HAP-1 (cell line): ENCODE results near the gene SPATA9.
"Not testable (repeated sequence)": the region's sequence is repeated elsewhere in the genome, so short reads cannot be mapped to it uniquely, and the experiment has no call there.

Source experiments
- DNase-seq, 2 experiments: peaks; one replicate each; pipeline ENCODE4 v3.0.0-alpha.2; 2016 to 2020; ENCODE audit warnings: low spot score in 2 of 2
- H3K27me3 ChIP-seq: fragments of 250-450 bp; sonication (Bioruptor Pico); 2 replicates; pipeline ENCODE4 v1.5.1; 2020; ENCODE audit warnings: low read depth, mild to moderate bottlenecking, moderate library complexity
- H3K36me3 ChIP-seq: fragments of 250-450 bp; sonication (Bioruptor Pico); replicated peaks from 2 replicates; pipeline ENCODE4 v1.5.1; 2020; ENCODE audit warnings: mild to moderate bottlenecking
- H3K4me1 ChIP-seq: fragments of 250-450 bp; sonication (Bioruptor Pico); 2 replicates; pipeline ENCODE4 v1.5.1; 2020; ENCODE audit warnings: mild to moderate bottlenecking
- H3K4me3 ChIP-seq: fragments of 250-450 bp; sonication (Bioruptor Pico); 2 replicates; pipeline ENCODE4 v1.5.1; 2020; ENCODE audit warnings: mild to moderate bottlenecking, moderate library complexity
- H3K9me3 ChIP-seq: fragments of 250-450 bp; sonication (Bioruptor Pico); 2 replicates; pipeline ENCODE4 v1.5.1; 2020; ENCODE audit warnings: mild to moderate bottlenecking, moderate library complexity
- in situ Hi-C: fragments of 300-500 bp; cut with MboI; formaldehyde crosslinking; loops from 3 replicates; pipeline ENCODE4 v1.14.3; 2020; ENCODE audit warnings: low sequenced_read_pairs, inconsistent platforms, mixed read lengths

The SPATA9 gene

DNA sequence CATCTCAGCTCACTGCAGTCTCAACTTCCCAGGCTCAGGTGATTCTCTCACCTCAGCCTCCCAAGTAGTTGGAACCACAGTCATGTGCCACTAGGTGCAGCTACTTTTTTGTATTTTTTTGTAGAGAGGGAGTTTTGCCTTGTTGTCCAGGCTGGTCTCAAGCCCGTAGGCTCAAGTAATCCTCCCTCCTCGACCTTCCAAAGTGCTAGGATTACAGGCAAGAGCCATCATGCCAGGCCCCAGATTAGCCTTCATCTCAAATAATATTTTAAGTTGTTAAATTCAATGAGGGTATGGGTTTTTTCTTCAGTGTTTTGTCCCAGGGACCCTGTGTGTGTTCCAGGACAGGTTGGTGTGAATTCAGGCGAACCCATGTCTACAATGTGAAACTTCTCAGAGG, 48.7 kb downstream of the SPATA9 start:
- in situ Hi-C loops, result loop anchor here (10.0 kb wide), 1 partner anchor 211 kb away; no protein-coding TSS in a partner anchor
- DNase-seq, result no peak
- no peaks in the 10 kb centered on the region for H3K36me3 ChIP-seq
- no peaks in the 10 kb centered on the region for H3K9me3 ChIP-seq
- no peaks in the 10 kb centered on the region for H3K4me1 ChIP-seq
- no peak overlapping the region for H3K4me3 ChIP-seq
- H3K27me3 ChIP-seq, result peaks cover 3% of the 10 kb centered on the region; the same call in 1 of the 2 replicates

DNA sequence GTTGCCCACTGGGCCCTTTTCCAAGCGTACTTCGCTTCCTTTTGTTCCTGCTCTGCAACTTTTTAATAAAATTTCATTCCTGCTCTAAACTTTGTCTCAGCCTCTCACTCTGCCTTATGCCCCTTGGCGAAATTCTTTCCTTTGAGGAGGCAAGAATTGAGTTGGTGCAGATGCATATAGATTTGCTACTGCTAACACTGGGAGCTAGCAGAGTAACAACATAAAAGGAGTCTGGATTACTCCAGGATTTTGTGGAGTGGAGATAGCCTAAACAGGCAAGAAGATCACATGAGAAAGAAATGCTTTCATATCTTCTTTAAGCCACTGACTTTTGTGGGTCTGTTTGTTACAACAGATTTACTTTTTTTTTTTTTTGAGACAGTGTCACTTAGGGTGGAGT, 49.1 kb downstream of the SPATA9 start:
- Histone ChIP-seq H3K27me3 (no peaks in the 10 kb centered on the region; the same call in 1 of the 2 replicates), H3K36me3 (no peaks in the 10 kb centered on the region), H3K9me3 (no peaks in the 10 kb centered on the region; the same call in 1 of the 2 replicates), H3K4me1 (no peaks in the 10 kb centered on the region), H3K4me3 (no peak overlapping the region)
- in situ Hi-C loops, result loop anchor here (10.0 kb wide), 1 partner anchor 211 kb away; no protein-coding TSS in a partner anchor
- no peak for DNase-seq

DNA sequence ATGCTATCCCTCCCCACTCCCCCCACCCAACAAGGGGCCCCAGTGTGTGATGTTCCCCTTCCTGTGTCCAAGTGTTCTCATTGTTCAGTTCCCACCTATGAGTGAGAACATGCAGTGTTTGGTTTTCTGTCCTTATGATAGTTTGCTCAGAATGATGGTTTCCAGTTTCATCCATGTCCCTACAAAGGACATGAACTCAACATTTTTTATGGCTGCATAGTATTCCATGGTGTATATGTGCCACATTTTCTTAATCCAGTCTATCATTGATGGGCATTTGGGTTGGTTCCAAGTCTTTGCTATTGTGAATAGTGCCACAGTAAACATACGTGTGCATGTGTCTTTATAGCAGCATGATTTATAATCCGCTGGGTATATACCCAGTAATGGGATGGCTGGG, 49.8 kb downstream of the SPATA9 start:
- not testable (repeated sequence) for H3K9me3 ChIP-seq, H3K27me3 ChIP-seq, DNase-seq, H3K36me3 ChIP-seq, H3K4me1 ChIP-seq, H3K4me3 ChIP-seq
- in situ Hi-C loops, result loop anchor here (10.0 kb wide), 1 partner anchor 212 kb away; no protein-coding TSS in a partner anchor

DNA sequence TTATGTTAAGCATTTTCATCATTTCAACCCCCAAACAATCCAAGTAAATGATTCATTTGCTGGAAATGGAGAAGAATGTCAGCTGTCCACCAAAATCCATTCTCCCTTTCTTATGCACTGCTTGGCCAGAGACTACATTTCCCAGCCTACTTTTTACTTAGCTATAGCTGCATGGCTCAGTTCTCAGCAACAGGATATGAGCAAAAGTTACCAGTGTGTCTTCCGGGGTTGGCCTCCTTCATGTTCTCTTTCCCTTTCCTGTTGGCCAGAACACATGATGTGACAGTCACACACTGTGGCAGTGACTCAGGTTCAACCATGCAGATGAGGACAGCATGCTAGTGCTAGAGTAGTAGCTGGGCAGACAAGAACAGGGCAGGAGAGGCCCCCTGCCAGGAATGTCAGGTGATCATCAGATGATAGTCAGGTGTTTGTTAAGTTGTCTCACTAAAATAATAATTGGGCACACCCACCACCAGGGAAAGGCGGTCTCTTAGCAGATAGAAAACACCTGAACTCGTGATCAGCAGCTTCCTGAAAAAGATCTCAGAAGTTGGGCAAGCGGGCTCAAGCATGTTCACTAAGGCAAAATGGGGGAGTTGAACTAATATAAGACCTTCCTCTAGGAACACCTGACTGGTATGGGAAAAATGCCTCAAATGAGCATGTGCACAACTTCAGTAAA, 50.7 kb downstream of the SPATA9 start:
- no peaks in the 10 kb centered on the region for H3K36me3 ChIP-seq
- no peaks in the 10 kb centered on the region; the same call in 1 of the 2 replicates for H3K9me3 ChIP-seq
- no peaks in the 10 kb centered on the region for H3K4me1 ChIP-seq
- H3K4me3 ChIP-seq, result no peak overlapping the region
- DNase-seq, result no peak
- in situ Hi-C loops, result loop anchor here (10.0 kb wide), 1 partner anchor 213 kb away; no protein-coding TSS in a partner anchor
- H3K27me3 ChIP-seq, result no peaks in the 10 kb centered on the region

DNA sequence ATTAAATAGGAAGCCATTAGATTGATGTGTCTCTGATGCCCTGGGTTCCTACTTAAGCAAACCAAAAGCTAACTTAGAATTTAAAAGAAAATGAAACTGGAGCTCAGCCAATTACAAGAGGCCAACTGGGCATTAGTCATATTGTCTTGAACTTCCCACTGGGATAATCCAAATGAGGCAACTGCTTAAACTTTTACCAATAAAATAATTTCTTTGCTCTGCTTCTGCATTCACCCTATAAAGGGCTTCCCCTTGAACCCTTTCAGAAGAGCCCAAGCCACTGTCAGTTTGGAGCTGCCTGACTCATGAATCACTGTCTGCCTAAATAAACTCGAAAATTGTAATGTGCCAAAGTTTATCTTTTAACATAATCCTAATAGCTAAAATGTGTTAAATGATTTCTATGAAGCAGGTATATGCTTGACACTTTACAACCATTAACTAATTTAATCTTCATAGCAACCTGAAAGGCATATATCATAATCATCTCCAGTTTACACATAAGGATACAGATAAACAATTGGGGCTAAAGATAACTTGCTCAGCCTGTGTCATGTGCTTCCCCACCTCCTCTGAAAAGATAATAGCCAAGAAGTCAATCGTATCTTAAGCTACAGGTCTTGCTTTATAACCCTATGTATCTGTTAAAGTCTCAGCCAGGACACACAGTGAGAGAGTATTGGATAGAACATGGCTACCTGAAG, 51.4 kb downstream of the SPATA9 start:
- no peak overlapping the region for H3K4me3 ChIP-seq
- in situ Hi-C loops, result loop anchor here (10.0 kb wide), 1 partner anchor 213 kb away; no protein-coding TSS in a partner anchor
- no peak for DNase-seq

DNA sequence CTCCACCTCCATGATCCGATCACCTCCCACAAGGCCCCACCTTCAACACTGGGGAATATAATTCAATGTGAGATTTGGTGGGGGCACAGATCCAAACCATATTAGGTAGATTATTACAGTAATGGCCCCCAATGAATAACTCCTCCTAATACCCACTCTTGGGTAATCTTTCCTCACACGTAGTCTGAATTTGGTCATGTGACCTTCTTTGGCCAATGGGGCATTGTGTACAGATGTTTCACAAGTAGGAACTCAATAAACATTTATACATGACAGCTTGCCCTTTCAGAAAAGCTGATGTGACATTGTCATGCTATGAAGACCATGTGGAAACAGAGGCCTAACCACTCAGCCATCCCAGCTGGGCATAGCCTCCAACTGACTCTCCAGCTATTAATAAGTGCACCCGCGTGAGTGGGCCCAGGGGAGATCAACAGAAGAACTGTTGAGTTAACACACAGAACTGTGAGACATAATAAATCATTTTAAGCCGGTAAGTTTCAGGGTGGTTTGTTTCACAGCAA, 52.3 kb downstream of the SPATA9 start:
- in situ Hi-C loops, result loop anchor here (10.0 kb wide), 1 partner anchor 214 kb away; no protein-coding TSS in a partner anchor
- Histone ChIP-seq H3K9me3 (no peaks in the 10 kb centered on the region; the same call in 1 of the 2 replicates), H3K27me3 (no peaks in the 10 kb centered on the region), H3K4me1 (no peaks in the 10 kb centered on the region), H3K4me3 (no peak overlapping the region), H3K36me3 (no peaks in the 10 kb centered on the region)
- DNase-seq, result no peak

More for the DNA sequence above, 51.4 kb downstream of the SPATA9 start:
- Histone ChIP-seq H3K27me3 (no peaks in the 10 kb centered on the region), H3K36me3 (no peaks in the 10 kb centered on the region), H3K4me1 (no peaks in the 10 kb centered on the region), H3K9me3 (no peaks in the 10 kb centered on the region; the same call in 1 of the 2 replicates)

DNA sequence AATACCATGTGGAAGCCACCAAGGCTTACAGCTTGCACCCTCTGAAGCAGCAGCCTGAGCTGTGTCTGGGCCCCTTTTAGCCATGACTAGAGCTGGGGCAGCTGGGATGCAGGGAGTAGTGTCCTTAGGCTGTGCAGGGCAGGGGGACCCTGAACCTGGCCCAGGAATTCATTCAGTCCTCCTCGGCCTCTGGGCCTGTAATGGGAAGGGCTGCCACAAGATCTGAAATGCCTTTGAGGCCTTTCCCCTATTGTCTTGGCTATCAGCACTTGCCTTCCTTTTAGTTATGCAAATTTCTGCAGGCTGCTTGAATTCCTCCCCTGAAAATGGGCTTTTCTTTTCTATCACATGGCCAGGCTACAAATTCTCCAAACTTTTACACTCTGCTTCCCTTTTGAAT, 53.9 kb downstream of the SPATA9 start:
- Histone ChIP-seq H3K4me1 (no peaks in the 10 kb centered on the region), H3K9me3 (no peaks in the 10 kb centered on the region; the same call in 1 of the 2 replicates), H3K27me3 (no peaks in the 10 kb centered on the region), H3K36me3 (no peaks in the 10 kb centered on the region), H3K4me3 (no peak overlapping the region)
- no peak for DNase-seq
- in situ Hi-C loops, result no loop called here

DNA sequence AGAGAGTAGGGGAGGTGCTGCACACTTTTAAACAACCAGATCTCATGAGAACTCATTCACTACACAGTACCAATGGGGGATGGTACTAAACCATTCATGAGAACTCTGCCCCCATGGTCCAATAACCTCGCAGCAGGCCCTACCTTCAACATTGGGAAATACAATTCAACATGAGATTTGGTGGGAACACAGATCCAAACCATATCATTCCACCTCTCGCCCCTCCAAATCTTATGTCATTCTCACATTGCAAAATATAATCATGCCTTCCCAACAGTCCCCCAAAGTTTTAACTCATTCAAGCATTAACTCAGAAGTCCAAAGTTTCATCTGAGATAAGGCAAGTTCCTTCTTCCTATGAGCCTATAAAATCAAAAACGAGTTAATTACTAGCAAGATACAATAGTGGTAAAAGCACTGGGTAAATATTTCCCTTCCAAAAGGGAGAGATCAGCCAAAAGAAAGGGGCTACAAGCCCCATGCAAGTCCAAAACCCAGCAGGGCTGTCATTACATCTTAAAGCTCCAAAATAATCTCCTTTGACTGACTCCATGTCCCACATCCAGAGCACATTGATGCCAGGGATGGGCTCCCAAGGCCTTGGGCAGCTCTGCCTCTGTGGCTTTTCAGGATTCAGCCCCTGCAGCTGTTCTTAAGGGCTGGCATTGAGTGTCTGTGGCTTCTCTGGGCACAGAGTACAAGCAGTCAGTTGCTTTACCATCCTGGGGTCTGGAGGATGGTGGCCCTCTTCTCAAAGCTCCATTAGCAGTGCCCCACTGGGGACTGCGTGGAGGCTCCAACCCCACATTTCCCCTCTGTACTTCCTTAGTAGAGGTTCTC, 54.6 kb downstream of the SPATA9 start:
- Histone ChIP-seq H3K9me3 (no peaks in the 10 kb centered on the region; the same call in 1 of the 2 replicates), H3K27me3 (no peaks in the 10 kb centered on the region), H3K36me3 (no peaks in the 10 kb centered on the region), H3K4me1 (no peaks in the 10 kb centered on the region), H3K4me3 (no peak overlapping the region)
- DNase-seq, result no peak
- in situ Hi-C loops, result no loop called here

DNA sequence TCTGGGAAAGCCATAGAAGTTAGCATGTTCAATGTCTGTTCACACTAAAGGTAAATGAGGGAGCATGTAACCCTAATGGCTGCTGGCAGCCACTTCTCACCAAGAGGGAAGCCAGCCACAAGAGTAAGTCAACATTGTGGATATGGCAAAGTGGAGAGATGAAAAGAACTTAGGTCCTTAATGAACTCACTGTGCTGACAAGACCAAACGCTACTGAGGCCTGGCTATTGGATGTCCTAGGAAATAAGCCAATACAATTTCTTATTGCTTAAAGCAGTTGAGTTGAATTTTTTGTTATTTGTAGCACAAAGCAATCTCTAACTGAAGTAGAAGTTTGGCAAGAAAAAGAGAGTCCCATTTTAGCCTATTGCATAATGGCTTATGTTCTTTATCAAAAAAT, 56.1 kb downstream of the SPATA9 start:
- Histone ChIP-seq H3K9me3 (no peaks in the 10 kb centered on the region; the same call in 1 of the 2 replicates), H3K4me3 (no peak overlapping the region), H3K27me3 (no peaks in the 10 kb centered on the region), H3K4me1 (no peaks in the 10 kb centered on the region), H3K36me3 (no peaks in the 10 kb centered on the region)
- no peak for DNase-seq
- in situ Hi-C loops, result no loop called here

DNA sequence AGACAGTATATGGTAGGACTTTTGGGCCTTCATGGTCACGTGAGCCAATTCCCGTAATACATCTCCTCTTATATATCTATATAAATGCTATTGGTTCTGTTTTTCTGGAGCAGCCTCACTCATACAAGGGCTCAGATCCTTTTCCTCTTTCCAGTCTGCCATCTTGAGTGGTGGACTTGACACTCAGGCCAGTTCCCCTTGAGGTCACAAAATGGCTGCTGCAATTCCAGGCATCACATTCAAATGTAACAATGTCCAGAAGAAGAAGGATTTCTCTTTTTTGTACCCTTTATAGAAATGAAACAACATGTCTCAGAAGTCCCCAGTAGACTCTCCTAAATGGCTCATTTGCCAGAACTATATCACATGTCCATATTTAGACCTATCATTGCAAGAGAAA, 58.4 kb downstream of the SPATA9 start:
- Histone ChIP-seq H3K4me3 (no peak overlapping the region), H3K9me3 (no peaks in the 10 kb centered on the region; the same call in 1 of the 2 replicates), H3K27me3 (no peaks in the 10 kb centered on the region), H3K36me3 (no peaks in the 10 kb centered on the region), H3K4me1 (no peaks in the 10 kb centered on the region)
- DNase-seq, result no peak
- in situ Hi-C loops, result no loop called here

DNA sequence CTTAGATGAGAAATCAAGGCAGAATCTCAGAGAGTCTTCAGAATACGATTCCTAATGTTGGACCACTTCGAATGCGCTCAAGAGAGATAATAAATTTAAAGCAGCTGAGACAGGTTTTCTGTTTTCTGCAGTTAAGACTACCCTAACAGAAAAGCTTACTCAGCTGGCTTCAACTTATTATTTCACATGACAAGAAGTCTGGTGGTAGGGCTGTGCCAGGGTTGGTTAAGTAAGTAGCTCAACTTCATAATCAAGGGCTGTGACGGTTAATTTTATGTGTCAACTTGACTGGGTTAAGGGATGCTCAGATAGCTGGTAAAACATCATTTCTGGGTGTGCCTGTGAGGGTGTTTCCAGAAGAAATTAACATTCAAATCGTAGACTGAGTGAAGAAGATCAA, 59.1 kb downstream of the SPATA9 start:
- no peak for DNase-seq
- no peaks in the 10 kb centered on the region for H3K4me1 ChIP-seq
- H3K9me3 ChIP-seq, result no peaks in the 10 kb centered on the region; the same call in 1 of the 2 replicates
- H3K4me3 ChIP-seq, result no peak overlapping the region
- H3K36me3 ChIP-seq, result no peaks in the 10 kb centered on the region
- no peaks in the 10 kb centered on the region for H3K27me3 ChIP-seq
- in situ Hi-C loops, result no loop called here

DNA sequence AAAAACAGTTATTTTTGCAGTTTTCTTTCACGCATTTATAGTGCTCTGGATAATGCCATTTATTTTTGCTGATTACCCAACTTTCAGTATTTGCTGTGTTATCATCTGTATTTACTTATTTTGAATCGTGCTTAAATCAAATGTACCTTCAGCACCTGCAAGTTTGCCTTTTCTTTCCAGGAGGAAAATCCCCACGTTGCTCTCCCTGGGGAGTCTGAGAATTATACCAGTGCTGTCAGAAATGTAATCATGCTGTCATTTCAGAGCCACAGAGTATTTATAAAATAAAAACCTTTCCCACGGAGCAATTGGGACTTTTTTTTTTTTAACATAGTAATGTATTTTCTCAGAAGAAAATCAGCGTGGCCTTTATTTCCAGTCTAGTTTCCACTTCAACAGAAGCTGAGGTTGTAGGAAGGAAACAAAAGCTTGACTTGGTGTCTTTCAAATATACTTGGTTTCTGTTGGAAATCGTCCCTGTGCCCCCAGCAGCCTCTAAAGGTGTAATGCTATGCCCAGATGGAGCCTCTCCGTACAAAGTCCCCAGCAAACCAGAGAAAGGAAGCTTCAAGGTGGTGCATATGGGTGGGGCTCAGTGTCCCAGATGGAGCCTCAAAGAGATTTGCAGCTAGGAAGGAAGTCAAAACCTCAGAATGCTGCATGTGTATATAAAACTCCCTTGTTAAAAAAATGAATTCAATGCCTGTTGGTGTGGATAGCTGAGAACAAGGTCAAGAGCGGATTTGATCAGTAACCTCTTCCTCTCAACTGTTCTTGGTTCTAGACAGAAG, 60.8 kb downstream of the SPATA9 start:
- Histone ChIP-seq H3K27me3 (no peaks in the 10 kb centered on the region), H3K4me3 (no peak overlapping the region)
- DNase-seq, result no peak

More for the DNA sequence above, 60.8 kb downstream of the SPATA9 start:
- Histone ChIP-seq H3K4me1 (no peaks in the 10 kb centered on the region), H3K9me3 (no peaks in the 10 kb centered on the region), H3K36me3 (no peaks in the 10 kb centered on the region)
- in situ Hi-C loops, result no loop called here
